Measurements from ENCODE around the gene CREB3L1.

Gene CREB3L1

GRCh38 chr11:46275964-46276641 lies 1.4 kb upstream of the CREB3L1 start:
- H3K36me3 ChIP-seq (ENCODE audit: insufficient read depth): no peaks in the 10 kb centered on the region
- H3K79me2 ChIP-seq (ENCODE audit: insufficient read depth, low read depth): no peaks in the 10 kb centered on the region
- H3K27me3 ChIP-seq (ENCODE audit: insufficient read depth, low read depth): peaks cover 7% of the 10 kb centered on the region; the same call in 1 of the 2 replicates
- no peak overlapping the region for H3K27ac ChIP-seq
- H3K9ac ChIP-seq: no peak overlapping the region
- no peaks in the 10 kb centered on the region for H4K20me1 ChIP-seq (ENCODE audit: insufficient read depth)
- no peak overlapping the region for H2AFZ ChIP-seq (ENCODE audit: low read depth)
- H3K4me1 ChIP-seq (ENCODE audit: low read depth, poor library complexity, severe bottlenecking): no peaks in the 10 kb centered on the region
- no peak overlapping the region for H3K4me3 ChIP-seq (IDR thresholded peaks at IDR 0.05; ENCODE audit: insufficient read depth, low read depth, low read length)
- TF ChIP-seq CTCF (conservative IDR thresholded peaks at IDR 0.05; ENCODE audit: low read depth, low read length): no peak
- H3K4me2 ChIP-seq: no peak overlapping the region

GRCh38 chr11:46277313-46277621 lies 195 bp upstream of the CREB3L1 start:
- TF ChIP-seq CTCF (conservative IDR thresholded peaks at IDR 0.05; ENCODE audit: low read depth, low read length): no peak
- Histone ChIP-seq H3K36me3 (ENCODE audit: insufficient read depth) (no peaks in the 10 kb centered on the region), H3K79me2 (ENCODE audit: insufficient read depth, low read depth) (no peaks in the 10 kb centered on the region), H3K4me3 (IDR thresholded peaks at IDR 0.05; ENCODE audit: insufficient read depth, low read depth, low read length) (no peak overlapping the region), H3K4me2 (no peak overlapping the region), H3K4me1 (ENCODE audit: low read depth, poor library complexity, severe bottlenecking) (no peaks in the 10 kb centered on the region), H4K20me1 (ENCODE audit: insufficient read depth) (no peaks in the 10 kb centered on the region), H2AFZ (ENCODE audit: low read depth) (no peak overlapping the region), H3K9ac (no peak overlapping the region), H3K27me3 (ENCODE audit: insufficient read depth, low read depth) (peaks cover 11% of the 10 kb centered on the region; the same call in 1 of the 2 replicates), H3K27ac (no peak overlapping the region)

GRCh38 chr11:46278387-46279125 lies 1.1 kb downstream of the CREB3L1 start:
- no peaks in the 10 kb centered on the region for H3K4me1 ChIP-seq (ENCODE audit: low read depth, poor library complexity, severe bottlenecking)
- no peak overlapping the region for H3K9ac ChIP-seq
- no peaks in the 10 kb centered on the region for H3K36me3 ChIP-seq (ENCODE audit: insufficient read depth)
- peaks cover 12% of the 10 kb centered on the region; the same call in 1 of the 2 replicates for H3K27me3 ChIP-seq (ENCODE audit: insufficient read depth, low read depth)
- no peak overlapping the region for H3K4me3 ChIP-seq (IDR thresholded peaks at IDR 0.05; ENCODE audit: insufficient read depth, low read depth, low read length)
- no peak for TF ChIP-seq CTCF (conservative IDR thresholded peaks at IDR 0.05; ENCODE audit: low read depth, low read length)
- H3K79me2 ChIP-seq (ENCODE audit: insufficient read depth, low read depth): no peaks in the 10 kb centered on the region
- no peak overlapping the region for H2AFZ ChIP-seq (ENCODE audit: low read depth)
- H3K27ac ChIP-seq: no peak overlapping the region
- no peak overlapping the region for H3K4me2 ChIP-seq
- no peaks in the 10 kb centered on the region for H4K20me1 ChIP-seq (ENCODE audit: insufficient read depth)

- peaks cover 12% of the 10 kb centered on the region; the same call in 1 of the 2 replicates for H3K27me3 ChIP-seq (ENCODE audit: insufficient read depth, low read depth)
- no peak overlapping the region for H3K27ac ChIP-seq
- no peaks in the 10 kb centered on the region for H3K79me2 ChIP-seq (ENCODE audit: insufficient read depth, low read depth)
- no peak overlapping the region for H2AFZ ChIP-seq (ENCODE audit: low read depth)
- H3K36me3 ChIP-seq (ENCODE audit: insufficient read depth): no peaks in the 10 kb centered on the region
- no peak for TF ChIP-seq CTCF (conservative IDR thresholded peaks at IDR 0.05; ENCODE audit: low read depth, low read length)
- H4K20me1 ChIP-seq (ENCODE audit: insufficient read depth): no peaks in the 10 kb centered on the region
- no peak overlapping the region for H3K9ac ChIP-seq
- no peaks in the 10 kb centered on the region for H3K4me1 ChIP-seq (ENCODE audit: low read depth, poor library complexity, severe bottlenecking)
- H3K4me2 ChIP-seq: no peak overlapping the region
- no peak overlapping the region for H3K4me3 ChIP-seq (IDR thresholded peaks at IDR 0.05; ENCODE audit: insufficient read depth, low read depth, low read length)
Measured at GRCh38 chr11:46279126-46280099, 2.0 kb downstream of the CREB3L1 start.

Measured in KMS-11 (cell line).